ENCODE data around the gene ZNF710.

ZNF710 gene

DNA sequence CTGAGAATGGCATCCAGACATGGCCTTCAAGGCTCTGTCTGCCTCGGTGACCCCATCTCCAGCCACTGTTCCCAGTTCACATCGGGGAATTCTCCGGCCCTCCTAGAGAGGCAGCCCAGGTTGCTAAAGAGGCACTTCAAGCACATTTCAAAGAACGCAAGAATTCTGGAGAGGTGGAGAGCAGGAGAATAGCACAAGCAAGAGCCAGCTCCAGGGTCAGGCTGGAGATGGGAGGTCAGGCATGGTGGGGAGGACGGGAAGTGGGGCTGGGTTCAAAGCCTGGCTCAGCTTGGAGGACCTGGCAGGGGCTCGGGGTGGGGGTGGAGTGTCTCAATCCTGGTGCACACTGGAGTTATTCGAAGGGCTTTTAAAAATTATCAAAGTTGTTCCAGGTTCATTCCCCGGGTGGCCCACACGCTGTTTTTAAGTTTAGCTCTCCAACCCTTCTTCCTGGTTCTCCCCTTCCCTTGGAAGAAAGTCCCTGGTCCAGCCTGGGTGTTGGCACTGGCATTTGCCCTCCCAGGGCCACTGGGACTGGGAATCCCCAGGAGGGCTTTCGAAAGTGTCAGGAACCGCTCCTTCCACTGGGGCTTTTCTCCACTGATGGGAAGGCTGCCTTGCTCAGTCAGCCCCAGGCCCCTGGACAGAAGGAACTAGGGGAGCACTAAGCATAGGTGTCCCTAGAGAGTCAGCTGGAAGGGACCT, 35.8 kb downstream of the ZNF710 start:
- H3K4me3 ChIP-seq (ENCODE audit: low read depth, low read length) = no peak overlapping the region

DNA sequence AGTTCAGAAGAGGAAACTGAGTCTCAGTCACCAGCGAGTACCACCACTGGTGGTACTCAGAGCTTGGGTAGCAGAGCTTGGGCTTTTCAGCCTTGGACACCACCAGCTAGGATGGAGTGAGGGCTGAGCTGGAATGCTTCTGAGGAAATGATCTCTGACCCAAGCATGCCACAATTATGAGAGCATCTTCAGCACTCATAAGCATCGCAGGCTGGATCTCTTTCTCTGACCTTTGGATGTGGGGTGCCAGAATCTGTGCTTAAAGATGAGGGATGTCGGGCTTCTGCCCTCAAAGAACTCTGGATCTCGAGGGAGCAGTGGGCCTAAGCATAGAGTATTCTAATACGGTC, 36.4 kb downstream of the ZNF710 start:
- H3K4me3 ChIP-seq (ENCODE audit: low read depth, low read length) = no peak overlapping the region

DNA sequence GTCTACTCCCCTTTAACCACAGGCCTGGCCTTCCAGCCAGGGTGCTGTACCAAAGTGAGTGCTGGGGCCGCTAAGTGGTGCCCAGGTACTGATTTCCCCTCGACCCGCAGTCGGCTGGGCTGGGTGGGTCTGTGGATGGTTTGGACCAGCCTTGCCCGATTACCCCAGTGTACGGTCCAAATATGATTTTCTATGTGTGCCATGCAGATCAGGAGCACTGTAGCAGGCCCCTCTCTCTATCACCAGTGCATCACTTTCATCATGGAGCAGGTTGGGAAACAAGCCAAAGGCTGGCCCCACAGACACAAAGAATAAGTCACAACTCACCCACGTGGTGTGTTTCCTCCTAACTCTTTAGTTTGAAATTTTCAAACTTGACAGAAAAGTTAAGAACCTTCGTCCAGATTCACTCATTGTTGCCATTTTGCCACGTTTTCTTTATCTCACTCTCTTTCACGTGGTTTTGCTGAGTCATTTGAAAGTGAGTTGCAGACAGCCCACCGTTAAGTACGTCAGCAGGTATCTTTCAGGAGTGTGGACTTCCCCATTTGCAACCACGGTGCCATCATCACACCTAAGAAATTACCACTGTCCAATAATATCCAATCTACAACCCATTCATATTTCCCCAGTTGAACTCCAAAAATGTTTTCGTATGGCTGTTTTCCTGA, 37.0 kb downstream of the ZNF710 start:
- H3K4me3 ChIP-seq (ENCODE audit: low read depth, low read length) = no peak overlapping the region

DNA sequence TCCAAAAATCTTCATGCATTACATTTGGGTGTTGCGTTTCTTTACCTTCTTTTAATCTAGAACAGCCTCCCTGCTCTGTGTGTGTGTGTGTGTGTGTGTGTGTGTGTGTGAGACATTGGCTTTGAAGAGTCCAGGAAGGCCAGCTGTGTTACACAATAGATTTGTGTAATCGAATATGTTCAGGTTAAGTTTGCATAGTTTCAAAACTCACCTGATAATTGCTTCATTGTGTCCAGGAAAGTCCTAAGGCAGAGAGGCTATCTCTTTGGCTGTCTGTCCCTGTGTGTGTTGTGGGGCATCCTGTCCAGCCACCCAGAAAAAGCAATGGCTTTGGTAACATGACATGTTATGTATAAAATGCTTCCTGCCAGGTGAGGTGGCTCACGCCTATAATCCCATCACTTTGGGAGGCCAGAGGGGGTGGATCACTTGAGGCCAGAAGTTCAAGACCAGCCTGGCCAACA, 37.5 kb downstream of the ZNF710 start:
- H3K4me3 ChIP-seq (ENCODE audit: low read depth, low read length) = no peak overlapping the region

DNA sequence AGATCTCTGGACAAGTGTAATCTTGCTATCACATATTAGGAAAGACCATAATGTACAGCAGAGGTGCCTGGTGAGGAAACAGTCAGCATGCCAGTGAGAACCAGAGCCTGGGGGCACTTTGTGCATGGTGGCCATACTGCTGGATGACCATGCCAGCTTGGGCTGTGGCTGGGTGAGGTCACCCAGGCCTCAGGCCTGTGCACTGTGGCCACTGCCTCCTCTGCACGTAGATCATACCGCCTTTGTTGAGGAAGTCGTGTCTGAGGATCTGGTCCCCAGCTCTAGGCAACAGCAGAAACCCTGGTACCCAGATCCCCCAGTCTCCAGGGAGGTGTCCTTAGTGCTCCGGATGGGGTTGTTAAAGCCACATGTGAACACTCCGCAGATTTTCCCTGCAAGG, 38.9 kb downstream of the ZNF710 start:
- H3K4me3 ChIP-seq (ENCODE audit: low read depth, low read length) = no peak overlapping the region

DNA sequence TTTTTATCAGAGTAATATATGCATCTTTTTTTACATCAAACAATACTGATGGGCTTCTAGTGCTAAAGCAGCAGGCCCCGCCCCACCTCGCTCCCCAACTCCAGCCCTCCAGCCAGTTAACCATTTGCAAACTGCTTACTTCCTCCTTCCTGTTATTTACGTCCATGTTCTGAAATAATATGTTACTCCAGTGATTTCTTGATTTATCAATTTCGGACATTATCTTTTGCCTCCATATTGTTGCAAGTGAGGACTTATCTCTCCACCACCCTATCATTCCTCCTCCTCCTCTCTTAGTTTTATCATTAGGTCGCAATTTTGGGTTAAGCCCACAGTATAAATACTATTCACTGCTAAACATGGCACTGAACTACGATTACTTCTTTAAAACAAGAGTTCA, 39.5 kb downstream of the ZNF710 start:
- H3K4me3 ChIP-seq (ENCODE audit: low read depth, low read length) = no peak overlapping the region

DNA sequence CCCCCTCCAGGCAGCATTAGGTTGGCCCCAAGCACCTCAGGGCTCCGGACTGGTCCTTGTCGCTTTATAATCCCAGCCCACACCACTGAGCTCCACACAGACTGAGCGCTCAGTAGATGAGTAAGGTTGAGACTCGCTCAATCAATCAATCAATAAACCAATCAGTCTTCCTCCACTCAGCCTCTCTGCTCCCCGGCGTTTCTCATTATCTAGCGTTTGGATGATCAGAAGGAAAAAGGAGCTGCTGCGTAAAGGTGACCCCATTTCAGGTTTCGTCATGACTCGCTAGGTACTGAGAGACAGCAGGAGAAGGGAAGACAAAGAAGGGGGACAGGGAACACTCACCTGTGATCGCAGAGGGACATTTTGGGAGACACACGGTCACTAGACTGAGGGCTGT, 41.2 kb downstream of the ZNF710 start:
- H3K4me3 ChIP-seq (ENCODE audit: low read depth, low read length) = no peak overlapping the region

DNA sequence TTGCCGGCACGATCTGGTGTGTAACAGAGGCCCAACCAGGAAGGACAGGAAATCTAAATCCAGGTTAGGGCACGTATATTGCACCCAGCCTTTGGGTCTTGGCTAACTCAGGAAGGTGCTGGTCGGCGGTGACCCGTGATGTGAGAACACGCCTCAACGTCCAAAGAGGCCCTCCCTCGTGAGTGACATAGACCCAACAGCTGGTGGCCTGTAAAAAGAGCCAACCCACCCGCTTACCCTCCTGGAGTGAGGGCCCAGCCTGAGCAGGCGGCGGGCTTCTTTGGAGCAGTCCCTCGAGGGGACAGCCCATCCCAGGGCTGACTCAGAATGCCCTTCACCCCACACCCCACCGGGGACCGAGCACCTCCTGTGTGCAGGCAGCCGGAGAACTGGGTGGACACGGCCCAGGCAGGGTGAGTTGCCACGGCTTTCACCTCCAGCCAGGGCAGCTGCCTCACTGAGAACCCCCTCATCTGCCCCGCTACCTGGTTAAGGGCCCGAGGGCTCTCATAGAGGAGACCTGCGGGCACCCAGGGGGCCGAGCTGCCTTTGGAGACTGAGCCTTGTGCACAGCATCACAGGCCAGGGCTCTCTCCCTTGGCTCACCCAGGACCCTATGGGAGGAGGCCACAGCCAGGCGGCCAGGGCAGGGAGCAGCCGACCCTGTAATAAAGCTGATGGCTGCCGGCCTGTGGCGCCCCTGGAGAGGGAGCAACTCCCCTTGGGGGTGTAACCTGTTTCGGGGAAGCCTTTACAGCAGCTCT, 41.8 kb downstream of the ZNF710 start:
- H3K4me3 ChIP-seq (ENCODE audit: low read depth, low read length) = no peak overlapping the region

DNA sequence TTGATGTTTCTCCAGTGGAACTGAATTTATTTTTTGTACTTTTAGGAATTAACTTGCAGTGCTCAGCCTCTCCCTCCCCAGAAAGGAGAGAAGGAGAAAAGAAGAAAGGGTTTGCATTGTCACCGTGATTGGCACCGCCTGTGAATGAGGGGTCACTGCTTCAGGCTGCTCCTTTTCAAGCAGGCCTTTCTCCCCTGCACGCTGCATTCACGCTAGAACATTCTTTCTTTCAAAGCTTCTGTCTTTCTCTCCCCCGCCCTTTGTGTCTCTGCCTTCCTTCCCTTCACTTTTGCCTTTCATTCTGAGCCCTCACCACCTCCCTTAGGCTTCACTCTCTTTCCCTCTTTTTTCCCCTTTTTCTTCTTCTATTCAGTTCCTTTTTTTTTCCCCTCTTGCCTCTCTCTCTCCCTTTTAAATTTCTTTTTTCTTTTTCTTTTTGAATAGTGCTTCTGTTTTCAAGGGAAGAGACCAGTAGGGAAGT, 42.4 kb downstream of the ZNF710 start:
- H3K4me3 ChIP-seq (ENCODE audit: low read depth, low read length) = no peak overlapping the region

DNA sequence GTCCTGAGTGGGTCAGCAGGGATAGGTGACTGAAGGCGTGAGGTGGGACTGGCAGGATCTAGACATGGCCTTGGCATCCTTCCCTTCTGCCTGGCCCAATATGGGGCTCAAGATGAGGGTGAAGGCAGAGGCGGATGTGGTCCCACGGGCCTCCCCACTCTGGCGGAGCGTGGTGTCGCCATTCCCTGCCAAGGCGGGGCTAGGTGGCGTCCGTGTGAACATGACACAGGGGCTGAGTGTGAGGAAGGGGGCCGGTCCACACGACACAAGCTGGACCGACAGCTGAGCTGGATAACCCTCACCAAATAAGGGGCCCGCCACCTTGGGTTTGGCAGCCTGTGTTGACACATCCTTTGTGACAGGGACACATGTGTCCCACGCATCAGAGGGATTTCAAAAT, 43.1 kb downstream of the ZNF710 start:
- H3K4me3 ChIP-seq (ENCODE audit: low read depth, low read length) = no peak overlapping the region

DNA sequence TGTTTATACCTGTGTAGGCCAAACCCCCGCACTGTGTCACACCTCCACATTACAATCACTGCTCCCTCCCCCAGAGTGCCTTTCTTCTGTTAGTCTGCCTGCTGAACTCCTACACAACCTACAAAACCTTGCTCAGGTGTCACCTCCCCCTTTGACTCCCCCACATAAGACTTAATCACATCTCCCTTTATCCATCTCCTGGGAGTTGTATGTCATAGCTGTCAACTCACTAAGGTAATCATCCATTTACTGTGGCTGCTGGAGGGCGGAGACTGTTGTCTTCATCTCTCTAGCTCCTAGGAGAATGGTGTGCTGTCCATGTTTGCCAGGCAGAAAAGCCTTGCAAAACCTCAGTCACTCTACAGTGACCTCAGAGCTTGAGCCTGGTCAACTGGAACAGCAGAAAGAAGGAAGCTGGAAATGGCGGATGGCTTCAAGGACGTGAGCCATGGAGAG, 43.8 kb downstream of the ZNF710 start:
- H3K4me3 ChIP-seq (ENCODE audit: low read depth, low read length) = no peak overlapping the region

DNA sequence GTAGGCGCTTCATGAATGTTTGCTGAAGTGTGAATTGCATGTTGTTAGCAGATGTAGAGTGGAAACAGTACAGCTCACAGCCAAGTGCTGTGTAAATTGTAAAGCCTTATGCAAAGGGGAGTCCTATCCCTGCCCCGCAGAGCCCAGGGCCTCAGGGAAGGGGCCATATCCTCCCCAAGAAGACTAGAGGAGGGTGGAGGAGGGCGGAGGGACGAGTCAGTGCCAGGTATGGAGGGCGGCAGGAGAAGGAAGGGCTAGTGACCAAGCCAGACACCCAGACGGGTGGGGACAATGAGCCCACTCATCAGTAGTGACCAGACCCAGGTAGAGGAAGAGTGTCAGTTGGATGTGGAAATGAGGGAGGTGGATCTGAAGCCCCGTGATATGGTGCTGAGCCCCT, 45.2 kb downstream of the ZNF710 start:
- no peak overlapping the region for H3K4me3 ChIP-seq (ENCODE audit: low read depth, low read length)

DNA sequence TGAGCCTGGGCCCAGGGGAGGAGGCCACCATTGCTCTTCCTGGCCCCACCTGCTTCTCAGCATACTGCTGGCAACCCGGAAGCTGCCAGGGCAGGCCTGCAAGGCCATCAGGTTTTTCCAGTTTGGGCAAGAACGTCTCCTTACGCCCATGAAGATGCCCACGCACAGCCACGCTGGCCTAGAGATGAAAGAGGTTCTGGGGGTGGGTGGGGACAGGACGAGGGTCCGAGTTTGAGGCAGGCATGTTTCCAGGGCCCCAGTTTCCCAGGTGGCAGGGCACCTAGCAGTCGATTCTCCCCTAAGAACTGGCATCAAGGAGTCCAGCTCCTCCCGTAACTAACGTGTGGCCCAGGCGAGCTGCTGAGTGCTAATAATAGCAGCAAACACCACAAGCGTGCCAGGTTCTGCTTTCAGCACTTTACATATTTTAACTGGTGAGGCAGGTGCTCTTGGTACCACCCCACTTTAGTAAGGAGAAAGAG, 45.8 kb downstream of the ZNF710 start:
- H3K4me3 ChIP-seq (ENCODE audit: low read depth, low read length) = no peak overlapping the region

DNA sequence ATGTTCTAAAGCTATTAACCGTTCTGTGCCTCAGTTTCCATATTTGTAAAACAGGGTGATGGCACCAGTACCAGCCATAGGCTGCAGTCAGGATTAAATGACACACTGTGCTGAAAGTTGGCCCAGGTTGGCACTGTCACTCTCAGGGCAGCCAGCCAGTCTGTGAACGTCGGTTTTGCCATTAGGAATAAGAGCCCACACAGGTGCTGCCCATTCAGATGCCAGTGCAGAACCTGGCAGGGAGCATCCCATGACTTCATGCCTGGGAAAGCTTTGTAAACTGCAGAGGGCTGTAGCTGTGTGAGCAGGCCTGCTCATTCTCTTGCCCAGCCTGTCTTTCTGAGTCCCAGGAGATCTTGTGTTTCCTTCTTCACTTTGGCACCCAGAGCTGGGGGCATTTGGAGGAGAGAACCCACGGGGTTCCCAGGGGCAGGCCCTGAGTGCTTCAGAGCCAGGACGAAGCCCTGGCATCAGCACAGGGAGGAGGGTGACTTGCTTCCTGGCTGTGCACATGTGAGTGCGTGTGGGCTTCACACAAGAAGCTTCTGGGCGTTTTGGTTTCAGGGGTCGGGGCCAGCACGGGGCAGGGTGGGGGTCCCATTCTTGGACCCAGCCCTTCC, 46.9 kb downstream of the ZNF710 start:
- no peak overlapping the region for H3K4me3 ChIP-seq (ENCODE audit: low read depth, low read length)

DNA sequence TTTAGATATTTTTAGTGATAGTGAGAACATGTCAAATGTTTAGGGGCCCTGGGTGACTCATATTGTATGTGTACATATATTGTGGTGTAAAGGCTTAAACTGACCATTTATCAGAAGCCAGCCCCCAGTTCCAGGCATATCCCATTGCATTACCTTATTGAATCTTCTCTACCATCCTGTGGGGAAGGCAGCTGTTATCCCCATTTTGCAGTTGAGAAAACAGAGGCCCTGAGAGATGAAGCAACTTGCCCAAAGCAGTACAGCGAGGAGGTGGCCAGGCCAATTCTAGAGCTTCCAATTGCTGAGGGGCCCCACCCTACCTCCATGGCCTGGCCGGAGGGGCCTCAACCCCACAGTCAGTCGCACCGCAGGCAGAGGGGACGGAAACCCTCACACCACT, 47.9 kb downstream of the ZNF710 start:
- no peak overlapping the region for H3K4me3 ChIP-seq (ENCODE audit: low read depth, low read length)

DNA sequence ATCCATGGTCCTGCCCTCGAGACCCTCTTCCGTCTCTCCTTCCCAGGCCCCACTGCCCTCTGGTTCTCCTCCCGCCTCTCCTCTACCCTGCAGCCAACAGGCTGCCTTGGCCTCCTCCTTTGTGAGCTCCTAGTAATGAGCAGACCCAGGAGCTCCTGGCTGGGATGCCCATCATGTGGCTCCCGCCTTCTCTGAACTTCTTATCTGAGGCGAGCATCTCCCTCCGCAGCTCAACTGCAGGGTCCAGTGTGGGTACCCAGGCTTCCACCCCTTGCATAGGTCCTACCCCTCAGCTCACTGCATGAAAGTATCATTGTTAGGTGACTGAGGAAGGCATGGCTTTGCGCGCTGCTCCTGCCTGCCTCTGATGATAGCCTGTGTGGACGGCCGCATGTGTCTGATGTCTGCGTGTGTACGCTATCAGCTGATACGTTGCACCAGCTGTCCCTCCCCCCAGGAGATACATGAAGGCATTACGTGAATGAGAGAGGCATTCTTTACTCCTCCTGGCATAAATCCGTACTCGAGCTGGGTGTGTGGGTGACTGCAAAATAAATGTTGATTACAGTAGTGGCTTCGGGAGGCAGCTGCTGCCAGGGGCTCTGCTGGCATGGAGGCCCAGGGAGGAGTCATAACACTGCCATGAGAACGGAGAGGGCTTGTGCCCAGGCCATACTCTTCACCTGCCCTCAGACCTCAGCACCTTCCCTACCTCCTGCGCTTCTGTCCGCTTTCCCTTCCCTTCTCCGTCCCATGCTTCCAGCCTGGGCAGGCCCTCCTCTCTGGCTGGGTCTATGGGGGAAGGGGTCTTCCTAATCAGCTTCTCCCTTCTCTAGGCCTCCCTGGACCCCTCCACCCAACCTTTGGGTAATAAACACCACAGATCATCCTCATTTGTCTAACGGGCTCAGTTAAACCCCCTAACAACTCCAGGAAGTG, 48.8 kb downstream of the ZNF710 start:
- H3K4me3 ChIP-seq (ENCODE audit: low read depth, low read length) = no peak overlapping the region

DNA sequence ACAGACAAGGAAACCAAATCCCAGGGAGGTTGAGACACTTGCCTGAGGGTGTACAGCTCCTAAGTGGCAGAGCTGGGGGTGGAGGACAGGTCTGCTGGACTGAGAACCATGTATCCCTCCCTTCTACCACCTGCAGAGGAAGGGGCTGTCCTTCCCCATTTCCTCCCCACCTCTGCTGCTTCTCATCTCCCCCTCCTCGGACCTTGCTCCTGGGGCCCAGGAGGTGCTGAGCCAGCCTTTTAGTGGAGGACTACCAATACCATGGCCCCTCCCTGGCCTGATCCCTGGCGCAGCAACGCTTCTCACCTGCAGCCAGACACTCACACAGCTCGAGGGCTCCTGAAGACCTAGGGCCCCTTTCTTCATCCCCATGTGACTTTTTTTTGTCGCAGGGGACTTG, 50.8 kb downstream of the ZNF710 start:
- H3K4me3 ChIP-seq (ENCODE audit: low read depth, low read length) = no peak overlapping the region

DNA sequence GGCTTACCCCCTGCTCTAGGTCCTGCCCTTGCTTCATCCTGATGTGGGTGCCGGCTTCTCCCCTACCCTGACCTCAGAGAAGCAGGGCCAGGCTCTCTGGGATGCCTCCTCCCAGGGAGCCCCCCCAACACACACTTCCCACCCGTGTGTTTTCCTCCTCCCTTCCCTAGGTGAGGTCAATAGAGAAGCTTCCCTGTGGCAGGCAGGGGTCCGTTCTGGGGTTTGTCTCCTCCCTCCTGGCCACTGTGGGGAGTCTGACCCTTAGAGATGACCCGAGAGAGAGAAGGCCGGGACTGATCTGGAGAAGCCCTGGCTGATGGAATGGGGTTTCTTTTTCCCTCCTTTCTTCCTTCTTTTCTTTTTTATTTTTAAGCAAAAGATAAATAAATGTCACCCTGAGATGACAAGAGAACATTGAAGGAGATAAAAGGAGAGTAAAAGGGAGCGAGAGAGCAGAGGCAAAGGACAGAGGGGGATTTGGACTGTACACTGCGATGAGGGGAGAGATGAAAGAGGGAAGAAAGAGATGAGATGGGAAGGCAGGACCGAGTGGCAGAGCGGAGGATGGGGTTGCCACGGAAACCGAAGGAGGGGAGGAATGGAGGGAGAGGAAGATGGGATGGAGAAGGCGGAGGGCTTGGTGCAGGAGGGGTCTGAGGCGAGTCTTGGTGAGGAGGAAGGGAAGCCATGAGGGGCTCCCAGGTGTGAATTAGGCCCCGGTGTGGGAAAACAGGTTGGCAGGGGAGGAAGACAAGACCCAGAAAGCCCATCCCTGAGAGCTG, 52.8 kb downstream of the ZNF710 start:
- H3K4me3 ChIP-seq (ENCODE audit: low read depth, low read length) = no peak overlapping the region

DNA sequence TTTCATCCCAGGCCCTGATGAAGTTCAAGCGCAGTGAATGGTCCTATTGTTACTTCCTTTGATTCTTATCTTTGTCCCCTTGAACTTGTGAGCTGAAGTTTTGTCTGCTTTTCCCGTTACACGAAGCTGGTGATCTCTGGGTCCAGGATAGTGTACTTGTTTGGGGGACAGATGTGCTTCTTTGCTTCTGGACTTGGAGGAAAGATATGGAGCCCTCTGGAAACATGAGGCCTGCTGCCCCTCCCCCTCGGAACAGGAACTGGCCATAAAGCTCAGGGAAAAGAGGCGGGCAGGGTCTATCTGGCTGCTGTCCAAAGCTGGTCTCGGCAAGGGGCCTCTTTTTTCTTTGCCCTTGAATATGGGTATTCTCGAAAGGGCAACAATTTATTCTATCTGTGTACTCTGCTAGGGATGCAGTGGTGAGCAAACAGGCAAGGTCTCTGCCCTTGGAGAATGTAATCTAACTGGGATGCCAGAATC, 53.5 kb downstream of the ZNF710 start:
- no peak overlapping the region for H3K4me3 ChIP-seq (ENCODE audit: low read depth, low read length)

All from iPS-11a (cell line).